Measurements from ENCODE around the gene MS4A4A. TPM values are rescaled to one million over a fixed set of nuclear protein-coding genes. Genes with fewer than 3 reads are reported as not detected.
"Not testable (repeated sequence)": the region's sequence is repeated elsewhere in the genome, so short reads cannot be mapped to it uniquely, and the experiment has no call there.

MS4A4A gene
- 2.0 TPM for total RNA-seq

- FAIRE-seq (no peak), DNase-seq (ENCODE audit: low spot score in 2 of 2) (no peak)
Observed at GRCh38 chr11:60280412-60280811, at the start of gene MS4A4A. TSS of gene MS4A4A (plus strand) at chr11:60280666. CDS start at chr11:60280676, 10 bp downstream.

- no peak for FAIRE-seq
- no peak for DNase-seq (ENCODE audit: low spot score in 2 of 2)
Observed at GRCh38 chr11:60230681-60231080, 49.8 kb upstream of the MS4A4A start.

- DNase-seq (ENCODE audit: low spot score in 2 of 2) (no peak), FAIRE-seq (no peak)
Observed at GRCh38 chr11:60235321-60235720, 45.1 kb upstream of the MS4A4A start.

GRCh38 chr11:60240662-60241061, 39.8 kb upstream of the MS4A4A start:
- no peak for DNase-seq (ENCODE audit: low spot score in 2 of 2)
- FAIRE-seq, result no peak

GRCh38 chr11:60241786-60242185, 38.7 kb upstream of the MS4A4A start:
- no peak for DNase-seq (ENCODE audit: low spot score in 2 of 2)
- no peak for FAIRE-seq

GRCh38 chr11:60242740-60243239, 37.7 kb upstream of the MS4A4A start, which contains the start of gene MS4A4E:
TSS of gene MS4A4E (minus strand) at chr11:60243137. CDS start at chr11:60230055, 13,082 bp downstream.
- FAIRE-seq (no peak), DNase-seq (ENCODE audit: low spot score in 2 of 2) (no peak)

GRCh38 chr11:60251485-60252212, 28.8 kb upstream of the MS4A4A start:
- FAIRE-seq (no peak), DNase-seq (ENCODE audit: low spot score in 2 of 2) (peak in 1 of 2 donors; percentile 6)

- no peak for FAIRE-seq
- no peak for DNase-seq (ENCODE audit: low spot score in 2 of 2)
Observed at GRCh38 chr11:60252213-60253108, 28.0 kb upstream of the MS4A4A start.

- no peak for FAIRE-seq
- DNase-seq (ENCODE audit: low spot score in 2 of 2), result no peak
Observed at GRCh38 chr11:60257956-60258722, 22.3 kb upstream of the MS4A4A start.

GRCh38 chr11:60261014-60261413, 19.5 kb upstream of the MS4A4A start:
- no peak for DNase-seq (ENCODE audit: low spot score in 2 of 2)
- no peak for FAIRE-seq

GRCh38 chr11:60263402-60263801, 17.1 kb upstream of the MS4A4A start:
- no peak for FAIRE-seq

GRCh38 chr11:60264644-60265043, 15.8 kb upstream of the MS4A4A start:
- no peak for FAIRE-seq

More at GRCh38 chr11:60263402-60263801, 17.1 kb upstream of the MS4A4A start:
- no peak for DNase-seq (ENCODE audit: low spot score in 2 of 2)

GRCh38 chr11:60265373-60266214, 14.9 kb upstream of the MS4A4A start:
- no peak for FAIRE-seq
- peak; percentile 2 to 22 for DNase-seq (ENCODE audit: low spot score in 2 of 2)

More at GRCh38 chr11:60264644-60265043, 15.8 kb upstream of the MS4A4A start:
- DNase-seq (ENCODE audit: low spot score in 2 of 2), result no peak

GRCh38 chr11:60274416-60274815, 6.0 kb upstream of the MS4A4A start:
- no peak for DNase-seq (ENCODE audit: low spot score in 2 of 2)
- no peak for FAIRE-seq

GRCh38 chr11:60281485-60281884, 1.0 kb downstream of the MS4A4A start:
- DNase-seq (ENCODE audit: low spot score in 2 of 2) (no peak), FAIRE-seq (no peak)

GRCh38 chr11:60282286-60282685, 1.8 kb downstream of the MS4A4A start:
- FAIRE-seq (no peak), DNase-seq (ENCODE audit: low spot score in 2 of 2) (no peak)

GRCh38 chr11:60285411-60286126, 5.1 kb downstream of the MS4A4A start:
- DNase-seq (ENCODE audit: low spot score in 2 of 2); FAIRE-seq: not testable (repeated sequence)

GRCh38 chr11:60288531-60288930, 8.1 kb downstream of the MS4A4A start:
- no peak for FAIRE-seq

GRCh38 chr11:60292145-60292544, 11.7 kb downstream of the MS4A4A start:
- no peak for FAIRE-seq
- DNase-seq (ENCODE audit: low spot score in 2 of 2), result no peak

More at GRCh38 chr11:60288531-60288930, 8.1 kb downstream of the MS4A4A start:
- no peak for DNase-seq (ENCODE audit: low spot score in 2 of 2)
